ENCODE data around the gene ANKRD33B. TPM values are rescaled to one million over a fixed set of nuclear protein-coding genes. Genes with fewer than 3 reads are reported as not detected.

The ANKRD33B gene
- total RNA-seq, 2 donors from 2014 or later: 4.1 to 7.4 TPM

- Histone ChIP-seq H3K4me3 (no peak overlapping the region), H3K9me3 (no peaks in the 10 kb centered on the region), H3K36me3 (no peaks in the 10 kb centered on the region), H3K27me3 (replicated peaks; ENCODE audit: insufficient read depth) (peaks cover 3% of the 10 kb centered on the region), H3K27ac (no peak overlapping the region), H3K4me1 (replicated peaks) (no peaks in the 10 kb centered on the region)
- TF ChIP-seq CTCF (IDR thresholded peaks at IDR 0.05) (no peak), POLR2AphosphoS5 (IDR thresholded peaks at IDR 0.05) (no peak), POLR2A (IDR thresholded peaks at IDR 0.05) (no peak)
- 92% methylated on average over 3 of the region's 3 CpGs for WGBS
- DNase-seq (ENCODE audit: low spot score): no peak
- intact Hi-C loops (cut with DNase I): no loop called here
Measured at GRCh38 chr5:10532421-10532820, 31.4 kb upstream of the ANKRD33B start.

GRCh38 chr5:10533226-10533625, 30.6 kb upstream of the ANKRD33B start:
- Histone ChIP-seq H3K36me3 (no peaks in the 10 kb centered on the region), H3K4me1 (replicated peaks) (peaks cover 3% of the 10 kb centered on the region), H3K9me3 (no peaks in the 10 kb centered on the region), H3K27me3 (replicated peaks; ENCODE audit: insufficient read depth) (peaks cover 3% of the 10 kb centered on the region), H3K27ac (no peak overlapping the region), H3K4me3 (no peak overlapping the region)
- intact Hi-C loops (cut with DNase I): no loop called here
- 14% methylated on average over 17 of the region's 17 CpGs for WGBS
- TF ChIP-seq CTCF (IDR thresholded peaks at IDR 0.05) (no peak), POLR2AphosphoS5 (IDR thresholded peaks at IDR 0.05) (no peak), POLR2A (IDR thresholded peaks at IDR 0.05) (no peak)
- no peak for DNase-seq (ENCODE audit: low spot score)

- Histone ChIP-seq H3K27ac (no peak overlapping the region), H3K9me3 (no peaks in the 10 kb centered on the region), H3K4me3 (no peak overlapping the region), H3K36me3 (no peaks in the 10 kb centered on the region), H3K27me3 (replicated peaks; ENCODE audit: insufficient read depth) (peaks cover 3% of the 10 kb centered on the region), H3K4me1 (replicated peaks) (peaks cover 9% of the 10 kb centered on the region)
- no peak for TF ChIP-seq POLR2A (IDR thresholded peaks at IDR 0.05)
- TF ChIP-seq POLR2AphosphoS5 (IDR thresholded peaks at IDR 0.05): no peak
- no peak for TF ChIP-seq CTCF (IDR thresholded peaks at IDR 0.05)
- intact Hi-C loops (cut with DNase I): no loop called here
- WGBS: 72% methylated on average over 23 of the region's 23 CpGs
- no peak for DNase-seq (ENCODE audit: low spot score)
Measured at GRCh38 chr5:10534561-10535530, 29.0 kb upstream of the ANKRD33B start.

GRCh38 chr5:10536511-10536910, 27.4 kb upstream of the ANKRD33B start:
- H3K9me3 ChIP-seq: no peaks in the 10 kb centered on the region
- H3K36me3 ChIP-seq: no peaks in the 10 kb centered on the region
- peaks cover 9% of the 10 kb centered on the region for H3K4me1 ChIP-seq (replicated peaks)
- H3K27me3 ChIP-seq (replicated peaks; ENCODE audit: insufficient read depth): peaks cover 3% of the 10 kb centered on the region
- no peak for TF ChIP-seq POLR2AphosphoS5 (IDR thresholded peaks at IDR 0.05)
- TF ChIP-seq POLR2A (IDR thresholded peaks at IDR 0.05): no peak
- no peak overlapping the region for H3K4me3 ChIP-seq
- 78% methylated on average over 3 of the region's 3 CpGs for WGBS
- no peak for DNase-seq (ENCODE audit: low spot score)
- no peak overlapping the region for H3K27ac ChIP-seq
- intact Hi-C loops (cut with DNase I): no loop called here

- TF ChIP-seq CTCF (IDR thresholded peaks at IDR 0.05): no peak
- TF ChIP-seq POLR2A (IDR thresholded peaks at IDR 0.05): no peak
- TF ChIP-seq POLR2AphosphoS5 (IDR thresholded peaks at IDR 0.05): no peak
- peaks cover 9% of the 10 kb centered on the region for H3K4me1 ChIP-seq (replicated peaks)
- peaks cover 3% of the 10 kb centered on the region for H3K27me3 ChIP-seq (replicated peaks; ENCODE audit: insufficient read depth)
- H3K4me3 ChIP-seq: no peak overlapping the region
- intact Hi-C loops (cut with DNase I): no loop called here
- H3K27ac ChIP-seq: no peak overlapping the region
- H3K9me3 ChIP-seq: no peaks in the 10 kb centered on the region
- H3K36me3 ChIP-seq: no peaks in the 10 kb centered on the region
- 51% methylated on average over 13 of the region's 13 CpGs for WGBS
- DNase-seq (ENCODE audit: low spot score): no peak
Measured at GRCh38 chr5:10536931-10537579, 26.8 kb upstream of the ANKRD33B start.
